ENCODE measurements around the gene PCGF3. TPM values are rescaled to one million over a fixed set of nuclear protein-coding genes. Genes with fewer than 3 reads are reported as not detected.

The PCGF3 gene, protein sequence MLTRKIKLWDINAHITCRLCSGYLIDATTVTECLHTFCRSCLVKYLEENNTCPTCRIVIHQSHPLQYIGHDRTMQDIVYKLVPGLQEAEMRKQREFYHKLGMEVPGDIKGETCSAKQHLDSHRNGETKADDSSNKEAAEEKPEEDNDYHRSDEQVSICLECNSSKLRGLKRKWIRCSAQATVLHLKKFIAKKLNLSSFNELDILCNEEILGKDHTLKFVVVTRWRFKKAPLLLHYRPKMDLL
- total RNA-seq (ENCODE audit: low replicate concordance), result 64.3 and 66.7 TPM in 2 replicates
- long read RNA-seq, full-length matches to known transcripts, result 19 of 26 reads
- long read RNA-seq, partial matches to known transcripts, result 5 of 26 reads
- long read RNA-seq, other reads (novel, unspliced or antisense), result 2 of 26 reads

DNA sequence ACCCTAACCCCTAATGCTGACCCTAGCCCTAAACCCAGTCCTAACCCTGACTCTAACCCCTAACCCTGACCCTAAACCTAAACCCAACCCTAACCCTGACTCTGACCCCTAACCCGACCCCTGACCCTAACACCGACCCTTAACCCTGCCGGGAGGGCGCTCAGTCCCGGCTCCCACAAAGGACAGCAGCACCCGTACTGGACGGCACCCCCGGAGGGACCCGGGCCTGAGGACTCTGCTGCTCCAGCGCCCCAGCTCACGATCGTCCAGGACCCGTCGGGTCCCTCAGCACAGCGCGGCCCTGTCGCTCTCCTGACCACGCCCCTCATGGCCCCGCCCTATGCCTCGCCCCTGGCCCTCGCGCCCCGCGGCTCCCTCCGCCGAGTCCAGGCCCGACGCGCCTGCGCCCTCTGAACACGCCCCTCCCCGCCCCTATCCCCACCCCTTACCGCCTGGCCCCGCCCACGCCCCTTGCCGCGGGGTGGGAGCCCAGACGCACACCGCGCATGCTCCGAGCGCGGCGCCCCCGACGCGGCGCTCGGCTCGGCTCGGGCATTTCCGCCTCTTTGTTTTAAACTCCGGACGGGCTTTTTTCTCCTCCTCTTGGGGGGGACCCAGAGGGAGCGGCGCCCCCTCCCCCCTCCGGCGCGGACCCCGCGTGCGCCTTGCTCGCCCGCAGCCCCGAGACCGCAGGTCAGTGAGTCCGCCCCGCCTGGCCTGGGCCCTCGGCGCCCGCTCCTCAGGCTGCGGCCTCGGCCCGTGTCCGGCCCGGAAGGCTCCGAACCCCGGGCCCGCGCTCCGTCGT lies at the start of gene PCGF3:
TSS of gene PCGF3 (plus strand) at position 555 of the 805 bp plus-strand sequence. CDS start 27,849 bp downstream, outside the sequence.
- TF ChIP-seq CTCF (conservative IDR thresholded peaks at IDR 0.05), result no peak
- Mint-ChIP-seq H3K4me1 (ENCODE audit: unreplicated experiment) (peaks cover 16% of the 10 kb centered on the region), H3K27ac (peak within 1 kb of the TSS; percentile 48), H3K27me3 (peaks cover 5% of the 10 kb centered on the region), H3K4me3 (peak within 1 kb of the TSS; percentile 82), H3K9me3 (no peaks in the 10 kb centered on the region), H3K36me3 (peaks cover 17% of the 10 kb centered on the region)
- DNase-seq (ENCODE audit: extremely low spot score, unreplicated experiment), result peak; percentile 99

DNA sequence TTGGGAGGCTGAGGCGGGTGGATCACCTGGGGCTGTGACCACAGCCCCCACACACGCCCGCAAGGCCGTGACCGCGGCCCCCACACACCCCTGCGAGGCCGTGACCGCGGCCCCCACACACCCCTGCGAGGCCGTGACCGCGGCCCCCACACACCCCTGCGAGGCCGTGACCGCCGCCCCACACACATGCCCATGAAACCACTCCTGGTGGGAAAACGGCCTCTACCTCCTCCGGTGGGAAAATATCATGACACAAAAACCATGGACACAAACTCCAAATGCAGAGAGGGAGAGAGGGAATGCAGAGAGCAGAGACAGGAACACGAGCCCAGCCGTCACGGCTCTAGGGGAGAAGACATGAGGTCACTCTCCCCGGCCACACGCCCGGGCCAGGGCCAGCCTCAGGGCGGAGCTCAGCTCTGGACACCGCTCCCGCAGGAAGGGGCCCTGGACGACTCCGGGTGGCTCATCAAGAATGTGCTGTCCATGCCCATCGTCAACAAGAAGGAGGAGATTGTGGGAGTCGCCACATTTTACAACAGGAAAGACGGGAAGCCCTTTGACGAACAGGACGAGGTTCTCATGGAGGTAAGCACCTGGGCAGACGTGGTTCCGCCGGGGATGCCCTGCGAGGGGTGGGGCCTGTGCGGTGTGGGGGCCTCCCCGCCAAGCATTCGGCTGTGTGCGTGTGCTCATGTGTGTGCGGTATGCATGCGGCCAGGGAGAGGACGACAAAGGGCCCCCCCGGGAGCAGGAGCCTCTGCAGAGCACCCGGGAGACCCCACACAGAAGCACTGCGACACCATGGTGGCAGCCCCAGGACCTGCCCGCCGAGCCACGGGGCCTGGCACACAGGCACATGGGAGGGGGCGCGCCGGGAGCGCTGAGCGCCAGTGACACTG lies 48.9 kb upstream of the PCGF3 start:
- no peak for DNase-seq (ENCODE audit: extremely low spot score, unreplicated experiment)
- no peaks in the 10 kb centered on the region for H3K4me1 Mint-ChIP-seq (ENCODE audit: unreplicated experiment)
- H3K9me3 Mint-ChIP-seq, result no peaks in the 10 kb centered on the region
- H3K36me3 Mint-ChIP-seq, result no peaks in the 10 kb centered on the region
- no peak for TF ChIP-seq CTCF (conservative IDR thresholded peaks at IDR 0.05)
- H3K27me3 Mint-ChIP-seq, result no peaks in the 10 kb centered on the region
- H3K4me3 Mint-ChIP-seq, result peak overlapping the region; percentile 34
- H3K27ac Mint-ChIP-seq, result peak overlapping the region; percentile 73

- no peak for DNase-seq (ENCODE audit: extremely low spot score, unreplicated experiment)
- H3K27me3 Mint-ChIP-seq, result no peaks in the 10 kb centered on the region
- no peaks in the 10 kb centered on the region for H3K4me1 Mint-ChIP-seq (ENCODE audit: unreplicated experiment)
- TF ChIP-seq CTCF (conservative IDR thresholded peaks at IDR 0.05), result no peak
- H3K36me3 Mint-ChIP-seq, result no peaks in the 10 kb centered on the region
- H3K9me3 Mint-ChIP-seq, result no peaks in the 10 kb centered on the region
- no peak overlapping the region for H3K4me3 Mint-ChIP-seq
- H3K27ac Mint-ChIP-seq, result peak overlapping the region; percentile 50
Observed at GRCh38 chr4:657338-657833, 48.2 kb upstream of the PCGF3 start.

GRCh38 chr4:657834-658667 lies 47.6 kb upstream of the PCGF3 start:
- peak overlapping the region; percentile 23 for H3K4me3 Mint-ChIP-seq
- no peaks in the 10 kb centered on the region for H3K27me3 Mint-ChIP-seq
- no peaks in the 10 kb centered on the region for H3K36me3 Mint-ChIP-seq
- DNase-seq (ENCODE audit: extremely low spot score, unreplicated experiment), result no peak
- H3K9me3 Mint-ChIP-seq, result no peaks in the 10 kb centered on the region
- peak overlapping the region; percentile 56 for H3K27ac Mint-ChIP-seq
- no peak for TF ChIP-seq CTCF (conservative IDR thresholded peaks at IDR 0.05)
- no peaks in the 10 kb centered on the region for H3K4me1 Mint-ChIP-seq (ENCODE audit: unreplicated experiment)
